Measurements from ENCODE around the gene EGFR. TPM values are rescaled to one million over a fixed set of nuclear protein-coding genes. Genes with fewer than 3 reads are reported as not detected.
A peak's percentile ranks its signal among the peaks of the same experiment; 100 is the strongest.

The EGFR gene
- total RNA-seq, 2 experiments from 2014 or later = not detected

GRCh38 chr7:55200441-55200840, 181.6 kb downstream of the EGFR start:
- no peaks in the 10 kb centered on the region for H3K9me3 Mint-ChIP-seq (ENCODE audit: insufficient read depth)
- H3K4me1 Mint-ChIP-seq (ENCODE audit: low read depth) = no peaks in the 10 kb centered on the region
- H3K27me3 Mint-ChIP-seq (ENCODE audit: low read depth) = peaks cover 16% of the 10 kb centered on the region
- no peak for DNase-seq
- H3K4me3 Mint-ChIP-seq = no peak overlapping the region
- no peak overlapping the region for H3K27ac Mint-ChIP-seq
- no peak for ATAC-seq
- H3K36me3 Mint-ChIP-seq (ENCODE audit: low read depth) = no peaks in the 10 kb centered on the region
- ChIA-PET CTCF (no interaction called here), POLR2A (no interaction called here)

- POLR2A ChIA-PET = no interaction called here
- no peaks in the 10 kb centered on the region for H3K4me1 Mint-ChIP-seq (ENCODE audit: low read depth)
- H3K4me3 Mint-ChIP-seq = no peak overlapping the region
- no peak overlapping the region for H3K27ac Mint-ChIP-seq
- ATAC-seq (peak; percentile 27), DNase-seq (no peak)
- H3K9me3 Mint-ChIP-seq (ENCODE audit: insufficient read depth) = no peaks in the 10 kb centered on the region
- peaks cover under 1% of the 10 kb centered on the region for H3K27me3 Mint-ChIP-seq (ENCODE audit: low read depth)
- CTCF ChIA-PET = no interaction called here
- no peaks in the 10 kb centered on the region for H3K36me3 Mint-ChIP-seq (ENCODE audit: low read depth)
These were observed 183.5 kb downstream of the EGFR start for GRCh38 chr7:55202150-55202913.

GRCh38 chr7:55203300-55203699, 184.5 kb downstream of the EGFR start:
- Mint-ChIP-seq H3K9me3 (ENCODE audit: insufficient read depth) (no peaks in the 10 kb centered on the region), H3K27me3 (ENCODE audit: low read depth) (no peaks in the 10 kb centered on the region), H3K4me1 (ENCODE audit: low read depth) (no peaks in the 10 kb centered on the region), H3K4me3 (no peak overlapping the region), H3K36me3 (ENCODE audit: low read depth) (no peaks in the 10 kb centered on the region), H3K27ac (no peak overlapping the region)
- ChIA-PET CTCF (no interaction called here), POLR2A (no interaction called here)
- ATAC-seq = no peak
- no peak for DNase-seq

GRCh38 chr7:55205124-55205955, 186.5 kb downstream of the EGFR start:
- ChIA-PET CTCF (no interaction called here), POLR2A (no interaction called here)
- ATAC-seq = no peak
- DNase-seq = peak; percentile 16
- no peak overlapping the region for H3K27ac Mint-ChIP-seq
- H3K4me3 Mint-ChIP-seq = no peak overlapping the region
- H3K27me3 Mint-ChIP-seq (ENCODE audit: low read depth) = no peaks in the 10 kb centered on the region
- H3K9me3 Mint-ChIP-seq (ENCODE audit: insufficient read depth) = no peaks in the 10 kb centered on the region
- H3K36me3 Mint-ChIP-seq (ENCODE audit: low read depth) = no peaks in the 10 kb centered on the region
- H3K4me1 Mint-ChIP-seq (ENCODE audit: low read depth) = no peaks in the 10 kb centered on the region

GRCh38 chr7:55206235-55207029, 187.6 kb downstream of the EGFR start:
- DNase-seq = peak; percentile 2
- ChIA-PET CTCF (no interaction called here), POLR2A (no interaction called here)

GRCh38 chr7:55207436-55208125, 188.8 kb downstream of the EGFR start:
- ChIA-PET POLR2A (no interaction called here), CTCF (no interaction called here)
- no peaks in the 10 kb centered on the region for H3K4me1 Mint-ChIP-seq (ENCODE audit: low read depth)
- H3K9me3 Mint-ChIP-seq (ENCODE audit: insufficient read depth) = no peaks in the 10 kb centered on the region
- ATAC-seq (no peak), DNase-seq (peak; percentile 11)
- no peaks in the 10 kb centered on the region for H3K27me3 Mint-ChIP-seq (ENCODE audit: low read depth)
- H3K27ac Mint-ChIP-seq = no peak overlapping the region
- no peak overlapping the region for H3K4me3 Mint-ChIP-seq
- H3K36me3 Mint-ChIP-seq (ENCODE audit: low read depth) = no peaks in the 10 kb centered on the region

More at GRCh38 chr7:55206235-55207029, 187.6 kb downstream of the EGFR start:
- Mint-ChIP-seq H3K9me3 (ENCODE audit: insufficient read depth) (no peaks in the 10 kb centered on the region), H3K27ac (no peak overlapping the region), H3K4me3 (no peak overlapping the region), H3K36me3 (ENCODE audit: low read depth) (no peaks in the 10 kb centered on the region), H3K27me3 (ENCODE audit: low read depth) (no peaks in the 10 kb centered on the region), H3K4me1 (ENCODE audit: low read depth) (no peaks in the 10 kb centered on the region)
- no peak for ATAC-seq

GRCh38 chr7:55209366-55209765, 190.5 kb downstream of the EGFR start:
- CTCF ChIA-PET = interaction anchor here (1.6 kb wide), 1 partner anchor 46 kb away, joined by 5 read pairs; no protein-coding TSS in a partner anchor
- Mint-ChIP-seq H3K4me1 (ENCODE audit: low read depth) (no peaks in the 10 kb centered on the region), H3K27me3 (ENCODE audit: low read depth) (no peaks in the 10 kb centered on the region), H3K27ac (no peak overlapping the region), H3K4me3 (no peak overlapping the region), H3K36me3 (ENCODE audit: low read depth) (no peaks in the 10 kb centered on the region), H3K9me3 (ENCODE audit: insufficient read depth) (no peaks in the 10 kb centered on the region)
- no peak for DNase-seq
- POLR2A ChIA-PET = no interaction called here
- ATAC-seq = no peak

- DNase-seq = no peak
- Mint-ChIP-seq H3K27ac (no peak overlapping the region), H3K9me3 (ENCODE audit: insufficient read depth) (no peaks in the 10 kb centered on the region), H3K4me1 (ENCODE audit: low read depth) (no peaks in the 10 kb centered on the region), H3K27me3 (ENCODE audit: low read depth) (no peaks in the 10 kb centered on the region), H3K36me3 (ENCODE audit: low read depth) (no peaks in the 10 kb centered on the region), H3K4me3 (no peak overlapping the region)
- ChIA-PET POLR2A (no interaction called here), CTCF (no interaction called here)
- no peak for ATAC-seq
These were observed 191.4 kb downstream of the EGFR start for GRCh38 chr7:55210176-55210575.

- DNase-seq (no peak), ATAC-seq (no peak)
- POLR2A ChIA-PET = no interaction called here
- H3K36me3 Mint-ChIP-seq (ENCODE audit: low read depth) = no peaks in the 10 kb centered on the region
- CTCF ChIA-PET = no interaction called here
- no peaks in the 10 kb centered on the region for H3K27me3 Mint-ChIP-seq (ENCODE audit: low read depth)
- no peaks in the 10 kb centered on the region for H3K9me3 Mint-ChIP-seq (ENCODE audit: insufficient read depth)
- no peak overlapping the region for H3K4me3 Mint-ChIP-seq
- no peaks in the 10 kb centered on the region for H3K4me1 Mint-ChIP-seq (ENCODE audit: low read depth)
- no peak overlapping the region for H3K27ac Mint-ChIP-seq
These were observed 191.9 kb downstream of the EGFR start for GRCh38 chr7:55210716-55211115.

- ATAC-seq = no peak
- Mint-ChIP-seq H3K36me3 (ENCODE audit: low read depth) (no peaks in the 10 kb centered on the region), H3K4me3 (no peak overlapping the region), H3K27ac (no peak overlapping the region), H3K9me3 (ENCODE audit: insufficient read depth) (no peaks in the 10 kb centered on the region), H3K27me3 (ENCODE audit: low read depth) (no peaks in the 10 kb centered on the region), H3K4me1 (ENCODE audit: low read depth) (no peaks in the 10 kb centered on the region)
- no peak for DNase-seq
- ChIA-PET CTCF (no interaction called here), POLR2A (no interaction called here)
These were observed 192.9 kb downstream of the EGFR start for GRCh38 chr7:55211726-55212125.

GRCh38 chr7:55212176-55212575, 193.4 kb downstream of the EGFR start:
- no peak overlapping the region for H3K27ac Mint-ChIP-seq
- ATAC-seq = no peak
- H3K9me3 Mint-ChIP-seq (ENCODE audit: insufficient read depth) = no peaks in the 10 kb centered on the region
- DNase-seq = no peak
- ChIA-PET CTCF (no interaction called here), POLR2A (no interaction called here)
- H3K4me3 Mint-ChIP-seq = no peak overlapping the region
- H3K4me1 Mint-ChIP-seq (ENCODE audit: low read depth) = no peaks in the 10 kb centered on the region
- no peaks in the 10 kb centered on the region for H3K36me3 Mint-ChIP-seq (ENCODE audit: low read depth)
- H3K27me3 Mint-ChIP-seq (ENCODE audit: low read depth) = no peaks in the 10 kb centered on the region
